ENCODE results near the gene MRPL16.
"Not testable (repeated sequence)": the region's sequence is repeated elsewhere in the genome, so short reads cannot be mapped to it uniquely, and the experiment has no call there.

MRPL16 gene

GRCh38 chr11:59800390-59801025 is 10.1 kb downstream of the MRPL16 start:
- H3K4me3 ChIP-seq: no peak overlapping the region

GRCh38 chr11:59794417-59794816 is 16.2 kb downstream of the MRPL16 start:
- Histone ChIP-seq H3K4me3 (no peak overlapping the region), H3K27ac (no peak overlapping the region)
- DNase-seq (ENCODE audit: low spot score): no peak
- no peak for TF ChIP-seq CTCF (IDR thresholded peaks at IDR 0.05)

More at GRCh38 chr11:59800390-59801025, 10.1 kb downstream of the MRPL16 start:
- no peak for DNase-seq (ENCODE audit: low spot score)
- no peak overlapping the region for H3K27ac ChIP-seq
- no peak for TF ChIP-seq CTCF (IDR thresholded peaks at IDR 0.05)

- no peak for DNase-seq (ENCODE audit: low spot score)
Observed at GRCh38 chr11:59792507-59792906, 18.1 kb downstream of the MRPL16 start.

GRCh38 chr11:59791639-59792038 is 18.9 kb downstream of the MRPL16 start:
- no peak for DNase-seq (ENCODE audit: low spot score)
- H3K27ac ChIP-seq: no peak overlapping the region
- no peak overlapping the region for H3K4me3 ChIP-seq
- TF ChIP-seq CTCF (IDR thresholded peaks at IDR 0.05): no peak

More at GRCh38 chr11:59792507-59792906, 18.1 kb downstream of the MRPL16 start:
- TF ChIP-seq CTCF (IDR thresholded peaks at IDR 0.05): no peak
- Histone ChIP-seq H3K4me3 (no peak overlapping the region), H3K27ac (no peak overlapping the region)

GRCh38 chr11:59787816-59788215 is 22.8 kb downstream of the MRPL16 start:
- DNase-seq (ENCODE audit: low spot score): no peak
- TF ChIP-seq CTCF (IDR thresholded peaks at IDR 0.05): no peak
- Histone ChIP-seq H3K27ac (no peak overlapping the region), H3K4me3 (no peak overlapping the region)

- no peak for DNase-seq (ENCODE audit: low spot score)
- peak overlapping the region; percentile 25 for H3K4me3 ChIP-seq
- TF ChIP-seq CTCF (IDR thresholded peaks at IDR 0.05): no peak
- peak overlapping the region in 1 of 2 donors; percentile 58 for H3K27ac ChIP-seq
Observed at GRCh38 chr11:59787255-59787588, 23.4 kb downstream of the MRPL16 start.

GRCh38 chr11:59785818-59786217 is 24.8 kb downstream of the MRPL16 start:
- no peak for DNase-seq (ENCODE audit: low spot score)
- H3K27ac ChIP-seq: no peak overlapping the region
- TF ChIP-seq CTCF (IDR thresholded peaks at IDR 0.05): no peak
- no peak overlapping the region for H3K4me3 ChIP-seq

- DNase-seq (ENCODE audit: low spot score); H3K27ac ChIP-seq; H3K4me3 ChIP-seq: not testable (repeated sequence)
Observed at GRCh38 chr11:59784441-59784840, 26.1 kb downstream of the MRPL16 start.
